Small intestine (tissue), 7 donors: ENCODE data around the gene TBC1D4. TPM values are rescaled to one million over a fixed set of nuclear protein-coding genes. Genes with fewer than 3 reads are reported as not detected.

Experiments used
- DNase-seq, 2 donors: peaks; one replicate each; pipeline versions ENCODE4 v3.0.0 to v3.0.0-alpha.2; 2013
- FAIRE-seq: peaks from 2 replicates; lab custom pipeline; 2012; peaks lifted over from hg19 to GRCh38; lab: Jason Lieb, UNC
- H3K27ac ChIP-seq, 3 donors: one replicate each; pipeline ENCODE4 v1.5.1; 2013; ENCODE audit warnings: low read length in 2 of 3, mild to moderate bottlenecking in 2 of 3, control low read depth in 1 of 3, inconsistent platforms in 1 of 3, low read depth in 1 of 3, moderate library complexity in 1 of 3
- H3K27me3 ChIP-seq, 3 donors: one replicate each; pipeline ENCODE4 v1.6.1; 2013; ENCODE audit warnings: low read length in 3 of 3, inconsistent platforms in 1 of 3; ENCODE audit not compliant: control insufficient read depth in 3 of 3, insufficient read depth in 3 of 3
- H3K36me3 ChIP-seq, 3 donors: one replicate each; pipeline ENCODE4 v1.6.1; 2013; ENCODE audit warnings: low read length in 3 of 3, inconsistent platforms in 1 of 3, low read depth in 1 of 3, mild to moderate bottlenecking in 1 of 3, moderate library complexity in 1 of 3; ENCODE audit not compliant: control insufficient read depth in 3 of 3, insufficient read depth in 2 of 3
- H3K4me1 ChIP-seq, 3 donors: one replicate each; pipeline ENCODE4 v1.6.1; 2013; ENCODE audit warnings: low read length in 2 of 3, inconsistent platforms in 1 of 3, low read depth in 1 of 3, mild to moderate bottlenecking in 1 of 3, moderate library complexity in 1 of 3; ENCODE audit not compliant: control insufficient read depth in 3 of 3, insufficient read depth in 2 of 3
- H3K4me3 ChIP-seq, 3 donors: one replicate each; pipeline ENCODE4 v1.5.1; 2013; ENCODE audit warnings: low read length in 3 of 3, control low read depth in 1 of 3, inconsistent platforms in 1 of 3, low read depth in 1 of 3, mild to moderate bottlenecking in 1 of 3, moderate library complexity in 1 of 3
- H3K9me3 ChIP-seq, 2 donors: one replicate each; pipeline ENCODE4 v1.6.1; 2013; ENCODE audit warnings: low read depth in 1 of 2, low read length in 1 of 2; ENCODE audit not compliant: control insufficient read depth in 2 of 2, insufficient read depth in 1 of 2
- WGBS, 3 donors: extraction: QIAGEN DNeasy Blood & Tissue Kit; methylation state at CpG; one replicate each; pipeline ENCODE4 v1.1.7; 2013; 5-methylcytosine and 5-hydroxymethylcytosine counted together
- polyA plus RNA-seq, 4 donors: library from polyadenylated mRNA; stranded (reverse) in 3 of 4; unstranded in 1 of 4; fragments of 200-250 nt in 3 of 4; fragments of 120-200 nt in 1 of 4; gene quantifications; one replicate each; pipeline versions ENCODE4 v1.2.1 to v1.2.3, GENCODE V29; 2013
- donor health status: healthy with polysubstance abuse.
- donor health status: control.
- donor health status: control.
- donor health status: Bipolar disorder and iron deficiency.
- donor health status: healthy.

The TBC1D4 gene
- polyA plus RNA-seq, 4 donors: 2.4 to 8.1 (median 5.3) TPM

- WGBS, 3 donors: 64 to 76% (median 66%) methylated on average over 6 of the region's 6 CpGs
- FAIRE-seq: no peak
- Histone ChIP-seq H3K36me3 (no peaks in the 10 kb centered on the region), H3K9me3 (no peaks in the 10 kb centered on the region), H3K27ac (no peak overlapping the region), H3K4me3 (no peak overlapping the region), H3K27me3 (no peaks in the 10 kb centered on the region), H3K4me1 (no peaks in the 10 kb centered on the region)
- DNase-seq: no peak
These were observed 105.1 kb downstream of the TBC1D4 start for GRCh38 chr13:75376792-75377402.

GRCh38 chr13:75375329-75375728 is 106.6 kb downstream of the TBC1D4 start:
- Histone ChIP-seq H3K9me3 (no peaks in the 10 kb centered on the region), H3K4me1 (no peaks in the 10 kb centered on the region), H3K27me3 (no peaks in the 10 kb centered on the region), H3K27ac (no peak overlapping the region), H3K4me3 (no peak overlapping the region), H3K36me3 (no peaks in the 10 kb centered on the region)
- WGBS, 3 donors: 76 to 79% (median 79%) methylated on average over 2 of the region's 2 CpGs
- DNase-seq (no peak), FAIRE-seq (no peak)

- Histone ChIP-seq H3K4me3 (no peak overlapping the region), H3K4me1 (no peaks in the 10 kb centered on the region), H3K27ac (no peak overlapping the region), H3K9me3 (no peaks in the 10 kb centered on the region), H3K36me3 (no peaks in the 10 kb centered on the region), H3K27me3 (no peaks in the 10 kb centered on the region)
- FAIRE-seq (no peak), DNase-seq (no peak)
- 72 to 87% (median 76%) methylated on average over 5 of the region's 5 CpGs for WGBS, 3 donors
These were observed 108.0 kb downstream of the TBC1D4 start for GRCh38 chr13:75373988-75374387.

- no peak overlapping the region for H3K27ac ChIP-seq
- no peaks in the 10 kb centered on the region for H3K27me3 ChIP-seq
- H3K9me3 ChIP-seq: no peaks in the 10 kb centered on the region
- DNase-seq (no peak), FAIRE-seq (no peak)
- WGBS, 3 donors: 66 to 75% (median 75%) methylated on average over 13 of the region's 13 CpGs
- no peaks in the 10 kb centered on the region for H3K36me3 ChIP-seq
- H3K4me3 ChIP-seq: no peak overlapping the region
- no peaks in the 10 kb centered on the region for H3K4me1 ChIP-seq
These were observed 108.8 kb downstream of the TBC1D4 start for GRCh38 chr13:75372923-75373841.

GRCh38 chr13:75372517-75372916 is 109.5 kb downstream of the TBC1D4 start:
- Histone ChIP-seq H3K36me3 (no peaks in the 10 kb centered on the region), H3K9me3 (no peaks in the 10 kb centered on the region), H3K4me3 (no peak overlapping the region), H3K27me3 (no peaks in the 10 kb centered on the region), H3K4me1 (no peaks in the 10 kb centered on the region), H3K27ac (no peak overlapping the region)
- WGBS, 3 donors: 15 to 36% (median 24%) methylated on average over 1 of the region's 1 CpG
- DNase-seq (peak; percentile 31 to 47), FAIRE-seq (no peak)

GRCh38 chr13:75371203-75371602 is 110.8 kb downstream of the TBC1D4 start:
- no peak for FAIRE-seq
- H3K36me3 ChIP-seq: no peaks in the 10 kb centered on the region
- H3K4me1 ChIP-seq: no peaks in the 10 kb centered on the region
- H3K4me3 ChIP-seq: no peak overlapping the region
- no peaks in the 10 kb centered on the region for H3K27me3 ChIP-seq
- no peaks in the 10 kb centered on the region for H3K9me3 ChIP-seq
- no peak overlapping the region for H3K27ac ChIP-seq
- no peak for DNase-seq

- peaks cover 0 to 2% (median 0%) of the 10 kb centered on the region in 3 donors for H3K4me1 ChIP-seq
- DNase-seq: no peak
- no peaks in the 10 kb centered on the region for H3K27me3 ChIP-seq
- WGBS, 3 donors: 74 to 89% (median 77%) methylated on average over 1 of the region's 1 CpG
- no peaks in the 10 kb centered on the region for H3K9me3 ChIP-seq
- H3K4me3 ChIP-seq: no peak overlapping the region
- H3K36me3 ChIP-seq: no peaks in the 10 kb centered on the region
- FAIRE-seq: no peak
- H3K27ac ChIP-seq: no peak overlapping the region
These were observed 111.2 kb downstream of the TBC1D4 start for GRCh38 chr13:75370774-75371173.

GRCh38 chr13:75369981-75370380 is 112.0 kb downstream of the TBC1D4 start:
- DNase-seq: no peak
- Histone ChIP-seq H3K9me3 (no peaks in the 10 kb centered on the region), H3K27me3 (no peaks in the 10 kb centered on the region), H3K27ac (no peak overlapping the region), H3K4me1 (peaks cover 0 to 2% (median 0%) of the 10 kb centered on the region in 3 donors), H3K4me3 (no peak overlapping the region), H3K36me3 (no peaks in the 10 kb centered on the region)
- WGBS, 3 donors: 95% methylated on average over 3 of the region's 3 CpGs
- FAIRE-seq: no peak
